Measurements from ENCODE around the gene CLDN7.

CLDN7 gene

GRCh38 chr17:7262192-7262934, at the start of gene CLDN7:
Gene CLDN7 (minus strand): TSS chr17:7262478. CDS start chr17:7262043, 435 bp downstream.
- no peak for DNase-seq (ENCODE audit: low read depth)
- TF ChIP-seq CTCF (IDR thresholded peaks at IDR 0.05; ENCODE audit: control insufficient read depth, insufficient read depth, low read depth, low read length, missing control alignments): no peak
- no peak within 1 kb of the TSS; the same call in 1 of the 2 replicates for H3K4me3 ChIP-seq (ENCODE audit: control insufficient read depth, low read depth, low read length)

DNA sequence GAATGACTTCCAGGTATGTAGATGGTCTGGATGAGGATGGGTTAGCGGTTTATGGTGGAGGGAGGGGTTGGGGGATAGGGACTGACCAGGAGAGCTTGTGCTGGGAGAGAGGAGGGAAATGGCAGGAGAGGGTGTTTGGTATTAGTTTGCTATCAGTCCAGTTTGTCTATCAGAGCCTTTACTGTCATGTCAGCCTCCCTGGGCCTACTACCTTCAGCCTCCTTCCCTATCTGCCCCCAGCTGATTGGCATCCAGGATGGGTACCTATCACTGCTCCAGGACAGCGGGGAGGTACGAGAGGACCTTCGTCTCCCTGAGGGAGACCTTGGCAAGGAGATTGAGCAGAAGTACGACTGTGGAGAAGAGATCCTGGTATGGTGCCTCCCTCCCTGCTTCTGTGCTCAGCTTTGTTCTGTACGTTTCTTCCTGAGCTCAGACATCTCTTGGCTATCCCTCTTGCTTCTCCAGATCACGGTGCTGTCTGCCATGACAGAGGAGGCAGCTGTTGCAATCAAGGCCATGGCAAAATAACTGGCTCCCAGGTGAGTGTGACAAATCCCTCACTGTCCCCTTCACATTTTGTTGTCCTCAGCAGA, 48.9 kb upstream of the CLDN7 start:
- H3K4me3 ChIP-seq (ENCODE audit: control insufficient read depth, low read depth, low read length): no peak overlapping the region
- no peak for DNase-seq (ENCODE audit: low read depth)
- no peak for TF ChIP-seq CTCF (IDR thresholded peaks at IDR 0.05; ENCODE audit: control insufficient read depth, insufficient read depth, low read depth, low read length, missing control alignments)

DNA sequence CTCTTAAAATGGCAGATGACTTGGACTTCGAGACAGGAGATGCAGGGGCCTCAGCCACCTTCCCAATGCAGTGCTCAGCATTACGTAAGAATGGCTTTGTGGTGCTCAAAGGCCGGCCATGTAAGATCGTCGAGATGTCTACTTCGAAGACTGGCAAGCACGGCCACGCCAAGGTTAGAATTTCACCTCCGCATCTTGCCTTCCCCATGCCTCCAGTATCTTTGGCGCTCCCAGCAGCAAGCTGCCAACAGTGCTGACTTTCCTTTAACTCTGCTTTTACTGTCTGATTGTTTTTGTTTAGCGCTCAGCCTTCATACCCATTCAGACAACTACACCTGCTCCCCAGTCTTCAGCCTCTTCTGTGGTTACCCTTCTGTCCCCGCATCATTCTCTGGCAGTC, 47.4 kb upstream of the CLDN7 start:
- TF ChIP-seq CTCF (IDR thresholded peaks at IDR 0.05; ENCODE audit: control insufficient read depth, insufficient read depth, low read depth, low read length, missing control alignments): no peak
- DNase-seq (ENCODE audit: low read depth): no peak
- peak overlapping the region; percentile 68; the same call in 1 of the 2 replicates for H3K4me3 ChIP-seq (ENCODE audit: control insufficient read depth, low read depth, low read length)

- peak overlapping the region; percentile 68 for H3K4me3 ChIP-seq (ENCODE audit: control insufficient read depth, low read depth, low read length)
- no peak for DNase-seq (ENCODE audit: low read depth)
- no peak for TF ChIP-seq CTCF (IDR thresholded peaks at IDR 0.05; ENCODE audit: control insufficient read depth, insufficient read depth, low read depth, low read length, missing control alignments)
Measured at GRCh38 chr17:7308625-7309433, 46.6 kb upstream of the CLDN7 start.

DNA sequence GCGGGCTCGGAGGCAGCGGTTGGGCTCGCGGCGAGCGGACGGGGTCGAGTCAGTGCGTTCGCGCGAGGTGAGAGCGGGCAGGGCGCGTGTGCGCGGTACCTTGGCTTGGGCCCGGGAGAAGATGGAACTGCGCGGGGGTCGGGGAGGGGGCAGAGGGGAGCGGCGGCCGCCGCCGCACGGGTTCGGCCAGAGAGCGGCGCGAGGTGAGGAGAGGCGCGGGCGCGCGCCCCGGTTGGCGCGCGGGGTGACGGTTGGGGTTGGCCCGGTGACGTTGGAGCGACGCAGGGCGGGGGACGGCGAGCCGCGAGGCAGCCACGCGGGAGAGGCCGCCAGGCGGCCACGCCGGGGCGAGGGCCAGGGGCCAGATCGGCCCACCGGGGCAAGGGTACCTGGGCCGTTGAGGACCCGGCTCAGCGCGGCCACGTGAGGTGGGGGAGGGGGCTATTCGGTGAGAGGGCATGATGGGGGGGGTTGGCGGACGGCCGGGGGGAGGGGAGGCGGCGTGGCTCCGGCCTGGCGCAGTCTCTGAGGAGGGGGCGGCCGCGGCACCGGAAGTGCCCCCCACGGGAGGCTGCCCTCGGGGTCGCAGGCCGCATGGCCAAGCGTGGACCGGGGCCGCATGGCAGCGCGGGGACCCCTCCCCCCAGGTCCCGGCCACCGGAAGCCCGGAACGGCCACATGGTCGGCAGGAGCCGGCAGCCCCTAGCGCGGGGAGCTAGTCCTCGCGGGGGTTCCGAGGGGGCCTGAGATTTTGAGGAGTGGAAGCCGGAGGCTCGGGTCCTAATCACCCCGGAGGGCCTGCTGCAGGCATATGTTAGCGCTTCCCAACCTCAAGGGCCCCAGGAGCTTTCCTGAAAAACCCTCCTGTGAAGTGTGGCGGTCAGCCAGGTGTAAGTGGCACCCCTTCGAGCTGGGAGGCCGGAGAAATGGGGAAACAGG, 45.7 kb upstream of the CLDN7 start:
- peak; percentile 4 for TF ChIP-seq CTCF (IDR thresholded peaks at IDR 0.05; ENCODE audit: control insufficient read depth, insufficient read depth, low read depth, low read length, missing control alignments)
- DNase-seq (ENCODE audit: low read depth): no peak
- peak overlapping the region; percentile 68 for H3K4me3 ChIP-seq (ENCODE audit: control insufficient read depth, low read depth, low read length)

Data from AG09309 (cell line).